Psoas muscle (tissue), 8 donors: ENCODE measurements around the gene MEIS2. TPM values are rescaled to one million over a fixed set of nuclear protein-coding genes. Genes with fewer than 3 reads are reported as not detected.

Experiments
- ATAC-seq, 4 donors: fragments of 200-7000 bp; cut with Tn5 transposase; one replicate each; pipeline ENCODE4 v1.9.1; 2020; ENCODE audit warnings: moderate library complexity in 3 of 4, mild to moderate bottlenecking in 2 of 4
- DNase-seq, 2 donors: peaks; one replicate each; pipeline ENCODE4 v3.0.0-alpha.2; 2020
- H3K27ac ChIP-seq: fragments of 200-600 bp; one replicate; pipeline ENCODE4 v1.8.0; 2022
- H3K27me3 ChIP-seq, 3 donors: fragments of 200-600 bp in 1 of 3; one replicate each; pipeline versions ENCODE4 v1.6.1 to v1.8.0; 2013 to 2022; ENCODE audit warnings: low read length in 2 of 3, mild to moderate bottlenecking in 2 of 3, moderate library complexity in 1 of 3; ENCODE audit not compliant: insufficient read depth in 3 of 3
- H3K36me3 ChIP-seq, 2 donors: fragments of 200-600 bp in 1 of 2; one replicate each; pipeline versions ENCODE4 v1.6.1 to v1.8.0; 2013 to 2022; ENCODE audit warnings: low read depth in 1 of 2, mild to moderate bottlenecking in 1 of 2, moderate library complexity in 1 of 2; ENCODE audit not compliant: insufficient read depth in 1 of 2
- H3K4me1 ChIP-seq: fragments of 200-600 bp; one replicate; pipeline ENCODE4 v1.8.0; 2022
- H3K4me3 ChIP-seq: fragments of 200-600 bp; one replicate; pipeline ENCODE4 v1.8.0; 2022; ENCODE audit warnings: mild to moderate bottlenecking
- H3K9me3 ChIP-seq: fragments of 200-600 bp; one replicate; pipeline ENCODE4 v1.8.0; 2022
- WGBS, 3 donors: extraction: QIAGEN DNeasy Blood & Tissue Kit; methylation state at CpG; one replicate each; pipeline versions ENCODE4 v1.1.6 to v1.1.7; 2013; 5-methylcytosine and 5-hydroxymethylcytosine counted together
- intact Hi-C, 2 donors: fragments of 100-400 bp; cut with DNase I; formaldehyde crosslinking; loops; one replicate each; pipeline versions ENCODE4 v1.11.0 to v1.14.2; 2022
- polyA plus RNA-seq, 3 donors: library from polyadenylated mRNA; stranded (reverse); fragments of 200-250 nt; gene quantifications; one replicate each; pipeline ENCODE4 v1.2.3, GENCODE V29; 2013
- total RNA-seq, 4 donors: library from RNA; stranded (reverse); fragmentation: NEBNext Ultra II Directional in 2 of 4; extraction: Animal tissue kit (Norgen Biotek cat#: 25700) in 2 of 4; gene quantifications; one replicate each; pipeline versions ENCODE4 v1.2.1 to v1.2.4, GENCODE V29; 2021 to 2023
- TF ChIP-seq, protein P1 (sequence below): fragments of 200-600 bp; IDR thresholded peaks from one replicate; pipeline ENCODE4 v1.8.0; 2022; ENCODE audit warnings: antibody characterized with exemption
- donor health status: healthy with polysubstance abuse.
- donor health status: DM: no; HTN: no; CAD: no; lungs with moderate emphysema.
- donor health status: Bipolar disorder and iron deficiency.
- donor health status: healthy.
- donor health status: DM: yes; HTN: yes; CAD: no.
- donor health status: DM: no; HTN: no; CAD: no.
- donor health status: DM: no; HTN: no; CAD: no.
- donor health status: DM: yes; HTN: yes; CAD: no.

The MEIS2 gene
- total and polyA plus RNA-seq, 7 donors = 0.42 to 24.3 (median 1.9) TPM

DNA sequence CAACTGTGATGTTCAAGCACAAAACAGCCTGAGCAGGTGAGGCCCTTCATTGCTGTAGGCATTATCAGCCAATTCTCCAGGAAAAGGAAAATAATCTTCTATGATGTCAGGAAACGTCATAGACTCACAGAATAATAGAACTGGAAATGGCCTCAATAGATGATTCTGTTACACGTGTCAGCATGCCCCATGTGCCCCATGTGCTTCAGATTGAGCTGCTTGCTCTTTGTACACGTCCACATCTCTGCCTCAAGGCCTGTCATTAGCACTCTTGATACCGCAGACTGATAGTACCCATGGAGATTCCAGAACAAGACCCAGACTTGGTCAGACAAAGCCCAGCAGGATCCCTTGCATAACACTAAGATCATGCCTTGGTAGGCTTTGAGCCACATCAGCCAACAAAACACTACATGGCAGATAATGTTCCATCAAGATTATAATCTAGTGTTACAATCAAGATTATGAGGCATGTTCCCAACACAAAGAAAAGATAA is 95.9 kb downstream of the MEIS2 start:
- intact Hi-C loops = no loop called here
- Histone ChIP-seq H3K27me3 (no peaks in the 10 kb centered on the region), H3K36me3 (no peaks in the 10 kb centered on the region), H3K27ac (no peak overlapping the region), H3K4me1 (no peaks in the 10 kb centered on the region), H3K9me3 (no peaks in the 10 kb centered on the region), H3K4me3 (no peak overlapping the region)
- DNase-seq (no peak), ATAC-seq (no peak)
- TF ChIP-seq, protein P1, sequence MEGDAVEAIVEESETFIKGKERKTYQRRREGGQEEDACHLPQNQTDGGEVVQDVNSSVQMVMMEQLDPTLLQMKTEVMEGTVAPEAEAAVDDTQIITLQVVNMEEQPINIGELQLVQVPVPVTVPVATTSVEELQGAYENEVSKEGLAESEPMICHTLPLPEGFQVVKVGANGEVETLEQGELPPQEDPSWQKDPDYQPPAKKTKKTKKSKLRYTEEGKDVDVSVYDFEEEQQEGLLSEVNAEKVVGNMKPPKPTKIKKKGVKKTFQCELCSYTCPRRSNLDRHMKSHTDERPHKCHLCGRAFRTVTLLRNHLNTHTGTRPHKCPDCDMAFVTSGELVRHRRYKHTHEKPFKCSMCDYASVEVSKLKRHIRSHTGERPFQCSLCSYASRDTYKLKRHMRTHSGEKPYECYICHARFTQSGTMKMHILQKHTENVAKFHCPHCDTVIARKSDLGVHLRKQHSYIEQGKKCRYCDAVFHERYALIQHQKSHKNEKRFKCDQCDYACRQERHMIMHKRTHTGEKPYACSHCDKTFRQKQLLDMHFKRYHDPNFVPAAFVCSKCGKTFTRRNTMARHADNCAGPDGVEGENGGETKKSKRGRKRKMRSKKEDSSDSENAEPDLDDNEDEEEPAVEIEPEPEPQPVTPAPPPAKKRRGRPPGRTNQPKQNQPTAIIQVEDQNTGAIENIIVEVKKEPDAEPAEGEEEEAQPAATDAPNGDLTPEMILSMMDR = no peak
- 70 to 77% (median 76%) methylated on average over 4 of the region's 4 CpGs for WGBS, 3 donors

DNA sequence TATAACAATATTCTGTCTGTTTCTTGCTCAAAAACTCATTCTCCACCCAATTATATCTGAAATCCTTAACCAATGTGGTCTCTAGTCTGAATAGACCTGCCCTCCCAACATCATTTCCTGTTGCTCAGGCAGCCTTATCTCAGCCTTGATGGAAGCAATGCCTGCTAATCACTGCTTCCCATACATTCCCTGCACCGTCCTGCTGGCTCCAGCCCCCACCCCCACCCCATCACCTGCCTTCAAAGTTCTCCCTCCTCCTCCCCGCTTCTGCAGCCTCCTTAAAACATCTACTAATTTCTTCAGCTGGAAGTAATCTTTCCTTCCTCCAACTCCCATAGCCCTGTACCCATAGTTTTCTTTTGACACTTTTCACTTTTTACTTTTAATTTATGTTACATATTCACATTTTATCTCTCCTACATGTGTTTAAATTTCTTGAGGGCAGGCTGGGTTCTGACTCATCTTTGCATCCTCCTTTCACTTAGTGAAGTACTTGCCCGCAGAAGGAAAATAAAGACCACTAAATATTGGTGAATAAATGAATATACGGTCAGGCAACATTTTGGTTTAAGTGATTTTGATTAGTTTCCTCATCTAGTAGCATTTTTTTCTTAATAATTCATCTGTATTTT is 98.2 kb downstream of the MEIS2 start:
- DNase-seq (no peak), ATAC-seq (no peak)
- TF ChIP-seq, protein P1 = no peak
- Histone ChIP-seq H3K27ac (no peak overlapping the region), H3K4me3 (no peak overlapping the region), H3K9me3 (no peaks in the 10 kb centered on the region), H3K36me3 (no peaks in the 10 kb centered on the region), H3K4me1 (no peaks in the 10 kb centered on the region), H3K27me3 (no peaks in the 10 kb centered on the region)
- intact Hi-C loops = no loop called here
- WGBS, 3 donors = 76 to 83% (median 83%) methylated on average over 4 of the region's 4 CpGs

DNA sequence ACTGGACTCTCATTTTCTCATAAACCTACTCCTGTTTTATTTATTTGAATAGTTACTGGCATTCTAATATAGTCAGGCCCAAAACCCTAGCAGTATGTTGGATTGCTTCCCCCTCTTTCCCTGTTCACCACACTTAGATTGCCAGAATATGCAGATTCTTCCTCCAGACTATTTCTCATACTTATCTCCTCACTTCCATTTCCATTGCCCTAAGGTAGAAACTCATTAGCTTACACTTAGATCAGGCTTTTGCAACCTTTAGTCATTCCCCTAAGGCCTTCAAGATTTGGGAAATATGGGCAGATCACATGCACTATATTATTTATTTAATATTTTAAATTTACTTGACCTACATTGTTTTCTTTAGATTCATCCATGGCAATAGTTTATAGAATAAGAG is 98.9 kb downstream of the MEIS2 start:
- Histone ChIP-seq H3K27ac (no peak overlapping the region), H3K36me3 (no peaks in the 10 kb centered on the region), H3K4me1 (no peaks in the 10 kb centered on the region), H3K9me3 (no peaks in the 10 kb centered on the region), H3K27me3 (no peaks in the 10 kb centered on the region), H3K4me3 (no peak overlapping the region)
- TF ChIP-seq, protein P1 = no peak
- no peak for DNase-seq
- intact Hi-C loops = no loop called here
- no peak for ATAC-seq

DNA sequence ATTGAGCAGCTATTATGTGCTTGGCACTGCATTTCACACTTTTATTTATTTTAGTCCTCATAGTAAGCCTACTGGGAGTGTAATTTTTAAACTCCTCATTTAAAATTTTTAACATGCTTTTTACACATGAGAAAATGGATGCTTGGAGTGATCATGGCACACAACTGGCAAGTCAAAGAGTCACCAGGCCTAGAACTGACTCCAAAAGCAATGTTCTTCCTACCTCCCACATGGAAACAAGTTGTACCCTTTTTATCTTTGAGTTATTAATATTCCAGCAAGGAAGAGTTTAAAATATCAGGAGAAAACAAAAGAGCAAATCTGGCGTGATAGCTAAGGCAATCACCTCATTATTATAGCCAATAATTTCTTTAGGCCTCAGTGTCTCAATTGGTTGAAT is 100.6 kb downstream of the MEIS2 start:
- Histone ChIP-seq H3K27me3 (no peaks in the 10 kb centered on the region), H3K4me3 (no peak overlapping the region), H3K9me3 (no peaks in the 10 kb centered on the region), H3K4me1 (no peaks in the 10 kb centered on the region), H3K27ac (no peak overlapping the region), H3K36me3 (no peaks in the 10 kb centered on the region)
- no peak for DNase-seq
- intact Hi-C loops = no loop called here
- TF ChIP-seq, protein P1 = no peak
- ATAC-seq = no peak
- WGBS, 3 donors = 92 to 95% (median 94%) methylated on average over 1 of the region's 1 CpG
